ENCODE measurements around the gene E2F3. TPM values are rescaled to one million over a fixed set of nuclear protein-coding genes. Genes with fewer than 3 reads are reported as not detected.
A peak's percentile ranks its signal among the peaks of the same experiment; 100 is the strongest.

Gene E2F3
- total RNA-seq, 2 donors from 2014 or later: 6.7 to 8.8 TPM

DNA sequence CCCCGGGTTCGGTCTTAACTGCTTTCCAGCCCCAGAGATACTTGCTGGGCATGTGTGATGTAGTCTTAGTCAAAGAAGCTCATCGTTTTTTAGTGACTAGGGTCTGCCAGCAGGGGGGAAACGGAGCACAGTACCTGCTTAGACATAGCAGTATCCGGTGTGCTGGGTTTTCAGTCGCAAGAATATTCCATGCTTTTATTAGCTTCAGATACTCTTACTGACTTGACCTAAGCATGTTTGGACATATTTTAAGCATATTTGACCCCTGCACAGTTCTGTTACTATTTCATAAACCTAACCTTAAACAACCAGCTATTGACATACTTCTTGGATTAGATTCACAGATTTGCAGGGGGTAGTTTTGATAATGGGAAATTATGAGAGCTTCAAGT is 3.0 kb downstream of the E2F3 start:
- ATAC-seq: peak; percentile 34

DNA sequence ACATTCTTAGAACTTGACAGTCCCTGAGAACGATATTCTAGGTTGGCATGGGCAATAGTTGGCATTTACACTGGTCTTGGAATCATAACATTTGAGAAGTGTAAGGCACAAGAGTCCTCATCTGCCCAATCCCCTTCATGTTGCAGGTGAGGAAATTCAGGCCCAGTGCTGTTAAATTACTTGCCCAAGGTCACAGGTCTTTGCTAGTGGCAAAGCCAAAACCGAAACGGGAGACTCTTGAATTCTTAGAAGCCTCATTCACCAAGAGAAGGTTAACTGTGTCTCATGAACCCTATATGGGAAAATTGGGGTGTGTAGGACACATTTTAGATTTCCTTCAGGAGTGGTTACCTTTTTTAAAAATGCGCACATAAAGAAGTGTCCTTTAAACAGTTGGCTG is 7.2 kb downstream of the E2F3 start:
- H3K4me3 Mint-ChIP-seq: no peak overlapping the region
- peak overlapping the region; percentile 88 for H3K27ac Mint-ChIP-seq
- H3K27me3 Mint-ChIP-seq: no peaks in the 10 kb centered on the region
- H3K36me3 Mint-ChIP-seq (ENCODE audit: low read depth): no peaks in the 10 kb centered on the region
- peaks cover 36% of the 10 kb centered on the region for H3K4me1 Mint-ChIP-seq
- no peak for ATAC-seq
- DNase-seq: no peak
- no peaks in the 10 kb centered on the region for H3K9me3 ChIP-seq (ENCODE audit: control insufficient read depth, low read length, poor library complexity, severe bottlenecking)

More for the DNA sequence above, 3.0 kb downstream of the E2F3 start:
- Mint-ChIP-seq H3K4me3 (peak overlapping the region; percentile 95), H3K27me3 (no peaks in the 10 kb centered on the region), H3K27ac (peak overlapping the region; percentile 93), H3K36me3 (ENCODE audit: low read depth) (no peaks in the 10 kb centered on the region), H3K4me1 (peaks cover 33% of the 10 kb centered on the region)
- no peaks in the 10 kb centered on the region for H3K9me3 ChIP-seq (ENCODE audit: control insufficient read depth, low read length, poor library complexity, severe bottlenecking)
- peak; percentile 41 to 53 (median 42) for DNase-seq

DNA sequence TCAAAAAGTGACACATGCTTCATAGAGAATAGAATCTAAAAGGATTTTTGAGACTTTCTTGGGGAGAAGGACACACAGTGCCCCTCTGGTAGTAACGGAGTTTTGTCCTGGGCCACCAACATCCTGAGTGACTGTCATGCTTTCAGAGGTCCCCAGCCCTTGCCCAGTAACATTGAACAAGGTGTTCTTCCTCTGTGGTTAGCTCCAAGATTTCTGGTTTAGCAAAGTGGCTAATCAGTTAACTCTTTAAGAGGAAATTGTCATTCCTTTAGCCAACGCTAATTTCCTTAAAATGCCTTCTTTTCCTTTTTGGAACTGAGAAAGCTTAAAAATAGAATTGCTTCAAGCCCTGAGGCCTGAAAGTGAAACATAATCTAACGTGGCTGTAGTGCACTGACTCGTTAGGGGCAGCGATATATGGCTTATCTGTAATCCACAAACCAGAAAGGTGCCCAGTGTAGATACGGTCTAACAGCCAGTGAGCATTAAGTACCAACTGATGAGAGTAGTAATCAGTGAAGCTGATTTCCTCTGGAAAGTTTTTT is 7.8 kb downstream of the E2F3 start:
- no peak for DNase-seq
- peaks cover 33% of the 10 kb centered on the region for H3K4me1 Mint-ChIP-seq
- no peaks in the 10 kb centered on the region for H3K36me3 Mint-ChIP-seq (ENCODE audit: low read depth)
- H3K4me3 Mint-ChIP-seq: peak overlapping the region; percentile 77
- H3K27me3 Mint-ChIP-seq: no peaks in the 10 kb centered on the region
- peak overlapping the region; percentile 88 for H3K27ac Mint-ChIP-seq
- H3K9me3 ChIP-seq (ENCODE audit: control insufficient read depth, low read length, poor library complexity, severe bottlenecking): no peaks in the 10 kb centered on the region
- ATAC-seq: peak; percentile 70

DNA sequence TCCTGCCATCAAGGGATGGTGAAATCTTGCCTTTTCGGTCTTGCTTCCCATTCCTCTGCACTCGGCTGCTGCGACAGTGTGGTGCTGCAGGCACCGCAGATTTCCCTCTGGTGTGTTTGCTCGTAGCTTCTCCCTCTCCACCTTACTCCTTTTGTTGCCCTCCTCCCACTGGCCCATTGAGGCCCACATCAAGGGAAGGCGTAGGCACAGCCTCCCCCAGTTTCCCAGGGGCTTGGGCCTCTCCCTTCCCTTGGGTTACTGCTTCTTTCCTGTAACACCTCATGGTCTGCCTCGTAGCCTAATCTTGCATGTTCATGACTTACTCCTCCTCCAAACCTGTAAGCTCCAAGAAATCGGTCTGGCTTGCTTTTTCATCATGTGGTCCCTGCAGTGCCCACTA is 9.9 kb downstream of the E2F3 start:
- H3K27ac Mint-ChIP-seq: peak overlapping the region; percentile 80
- H3K4me1 Mint-ChIP-seq: peaks cover 47% of the 10 kb centered on the region
- DNase-seq: no peak
- ATAC-seq: no peak
- no peaks in the 10 kb centered on the region for H3K36me3 Mint-ChIP-seq (ENCODE audit: low read depth)
- H3K27me3 Mint-ChIP-seq: no peaks in the 10 kb centered on the region
- no peaks in the 10 kb centered on the region for H3K9me3 ChIP-seq (ENCODE audit: control insufficient read depth, low read length, poor library complexity, severe bottlenecking)
- peak overlapping the region; percentile 25 for H3K4me3 Mint-ChIP-seq

DNA sequence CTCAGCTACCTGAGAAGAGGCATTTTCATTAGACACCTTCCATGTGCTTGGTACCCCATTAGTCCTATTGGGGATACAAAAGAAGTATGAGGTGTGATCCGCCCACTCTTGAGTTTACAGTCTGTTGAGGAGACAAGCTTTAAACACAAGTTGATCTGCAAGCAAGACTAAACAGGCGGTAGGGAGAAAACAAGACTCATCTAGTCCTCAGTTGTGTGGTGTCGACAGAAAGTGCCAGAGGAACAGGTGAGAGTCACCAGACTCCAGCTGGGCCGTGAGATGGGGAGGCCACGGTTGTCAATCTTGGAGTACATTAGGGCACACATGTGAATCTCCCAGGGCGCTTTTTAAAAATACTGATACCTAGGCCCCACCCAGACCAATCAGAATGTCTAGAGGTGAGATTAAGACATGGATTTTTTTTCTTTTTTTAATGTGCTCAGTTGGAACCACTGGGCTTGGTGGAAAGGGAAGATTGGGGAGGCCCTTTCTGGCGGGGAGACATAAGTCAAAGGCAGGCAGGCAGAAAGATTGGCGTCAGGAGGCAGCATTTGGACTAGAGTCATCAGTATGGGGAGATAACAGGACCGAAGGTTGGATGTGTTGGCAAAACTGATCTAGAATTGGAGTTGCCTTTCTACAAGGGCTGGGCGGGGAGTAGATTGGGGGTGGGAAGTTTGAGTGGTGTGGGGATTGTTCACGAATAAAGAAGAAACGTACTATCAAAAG is 10.4 kb downstream of the E2F3 start:
- ATAC-seq (no peak), DNase-seq (no peak)
- no peaks in the 10 kb centered on the region for H3K9me3 ChIP-seq (ENCODE audit: control insufficient read depth, low read length, poor library complexity, severe bottlenecking)
- Mint-ChIP-seq H3K27ac (peak overlapping the region; percentile 80), H3K36me3 (ENCODE audit: low read depth) (no peaks in the 10 kb centered on the region), H3K4me3 (peak overlapping the region; percentile 25), H3K4me1 (peaks cover 47% of the 10 kb centered on the region), H3K27me3 (no peaks in the 10 kb centered on the region)

DNA sequence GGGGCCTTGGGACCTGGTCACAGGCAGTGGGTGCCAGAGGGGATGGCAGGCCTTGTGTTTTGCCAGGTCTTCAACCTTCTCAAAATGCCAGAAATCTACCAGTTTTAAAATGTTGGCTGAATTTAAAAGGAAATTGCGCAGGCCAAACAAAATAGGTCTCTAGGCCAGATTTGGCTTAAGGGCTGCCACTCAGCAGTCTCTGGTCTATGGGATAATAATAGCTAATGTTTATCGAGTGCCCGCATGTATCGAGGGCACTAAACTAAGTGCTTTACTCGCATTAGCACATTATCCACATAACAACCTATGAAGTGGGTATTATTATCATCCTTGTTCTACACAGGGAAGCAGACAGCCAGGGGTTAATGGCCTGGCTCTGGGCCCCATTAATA is 11.0 kb downstream of the E2F3 start:
- Mint-ChIP-seq H3K27me3 (no peaks in the 10 kb centered on the region), H3K36me3 (ENCODE audit: low read depth) (no peaks in the 10 kb centered on the region), H3K4me1 (peaks cover 44% of the 10 kb centered on the region), H3K27ac (no peak overlapping the region), H3K4me3 (no peak overlapping the region)
- ATAC-seq: no peak
- no peaks in the 10 kb centered on the region for H3K9me3 ChIP-seq (ENCODE audit: control insufficient read depth, low read length, poor library complexity, severe bottlenecking)
- no peak for DNase-seq

DNA sequence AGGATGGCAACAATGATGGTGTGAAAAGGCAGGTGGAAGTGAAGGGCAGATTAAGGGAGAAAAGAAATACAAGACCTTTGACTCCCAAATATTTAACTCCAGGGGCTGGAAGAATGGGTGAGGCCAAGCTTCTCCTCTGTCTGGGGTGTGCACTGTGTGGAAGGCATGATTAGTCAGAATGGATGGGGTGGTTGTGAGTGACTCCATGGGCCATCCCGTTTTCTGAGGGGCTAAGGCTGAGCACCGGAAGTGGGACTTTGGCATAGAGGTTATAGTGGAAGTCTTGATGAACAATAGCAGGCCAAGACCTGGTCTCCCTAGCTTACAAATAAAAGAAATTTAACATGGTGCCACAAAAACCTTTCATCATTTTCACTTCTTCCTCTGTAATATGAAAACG is 12.1 kb downstream of the E2F3 start:
- H3K36me3 Mint-ChIP-seq (ENCODE audit: low read depth): no peaks in the 10 kb centered on the region
- H3K4me1 Mint-ChIP-seq: peaks cover 48% of the 10 kb centered on the region
- H3K4me3 Mint-ChIP-seq: no peak overlapping the region
- no peak for DNase-seq
- no peak for ATAC-seq
- no peaks in the 10 kb centered on the region for H3K27me3 Mint-ChIP-seq
- H3K27ac Mint-ChIP-seq: no peak overlapping the region
- no peaks in the 10 kb centered on the region for H3K9me3 ChIP-seq (ENCODE audit: control insufficient read depth, low read length, poor library complexity, severe bottlenecking)

DNA sequence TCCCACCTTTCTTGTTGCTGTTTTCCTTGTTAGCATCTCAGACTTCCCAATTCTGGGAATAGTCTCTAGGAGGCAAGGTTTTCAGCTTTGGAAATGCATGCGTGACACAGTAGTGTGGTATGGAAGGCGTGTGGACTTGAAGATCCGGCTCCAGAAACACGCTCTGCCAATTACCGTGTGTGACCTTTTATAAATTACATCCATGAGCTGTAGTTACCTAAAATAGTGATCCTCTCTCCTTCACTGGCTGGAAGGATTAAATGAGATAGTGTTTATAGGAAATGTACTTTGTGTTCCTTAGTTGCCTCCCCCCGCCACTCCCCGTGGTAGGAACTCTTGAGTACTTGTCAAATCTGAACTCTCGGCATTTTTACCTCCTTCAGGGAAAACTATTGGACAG is 13.0 kb downstream of the E2F3 start:
- Mint-ChIP-seq H3K27ac (no peak overlapping the region), H3K27me3 (no peaks in the 10 kb centered on the region), H3K36me3 (ENCODE audit: low read depth) (no peaks in the 10 kb centered on the region), H3K4me3 (no peak overlapping the region), H3K4me1 (peaks cover 44% of the 10 kb centered on the region)
- ATAC-seq (no peak), DNase-seq (no peak)
- no peaks in the 10 kb centered on the region for H3K9me3 ChIP-seq (ENCODE audit: control insufficient read depth, low read length, poor library complexity, severe bottlenecking)

DNA sequence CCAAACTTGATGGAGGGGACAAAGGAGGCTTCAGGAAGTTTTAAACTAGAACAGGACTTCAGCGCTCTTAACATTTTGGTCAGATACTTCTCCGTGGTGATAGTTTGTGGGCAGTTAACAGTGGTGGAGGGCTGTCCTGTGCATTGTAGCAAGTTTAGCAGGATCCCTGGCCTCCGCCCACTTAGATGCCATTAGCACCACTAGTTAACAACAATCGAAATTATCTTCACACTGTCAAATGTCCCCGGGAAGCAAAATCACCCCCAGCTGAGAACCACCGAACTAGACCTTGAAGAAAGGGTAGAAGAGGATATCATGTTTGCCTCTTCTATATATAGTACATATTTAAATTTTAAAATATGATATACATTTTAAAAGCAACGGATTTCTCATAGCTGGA is 13.6 kb downstream of the E2F3 start:
- H3K9me3 ChIP-seq (ENCODE audit: control insufficient read depth, low read length, poor library complexity, severe bottlenecking): no peaks in the 10 kb centered on the region
- Mint-ChIP-seq H3K4me3 (peak overlapping the region; percentile 5), H3K27ac (no peak overlapping the region), H3K36me3 (ENCODE audit: low read depth) (no peaks in the 10 kb centered on the region), H3K27me3 (no peaks in the 10 kb centered on the region), H3K4me1 (peaks cover 40% of the 10 kb centered on the region)
- DNase-seq (no peak), ATAC-seq (no peak)

DNA sequence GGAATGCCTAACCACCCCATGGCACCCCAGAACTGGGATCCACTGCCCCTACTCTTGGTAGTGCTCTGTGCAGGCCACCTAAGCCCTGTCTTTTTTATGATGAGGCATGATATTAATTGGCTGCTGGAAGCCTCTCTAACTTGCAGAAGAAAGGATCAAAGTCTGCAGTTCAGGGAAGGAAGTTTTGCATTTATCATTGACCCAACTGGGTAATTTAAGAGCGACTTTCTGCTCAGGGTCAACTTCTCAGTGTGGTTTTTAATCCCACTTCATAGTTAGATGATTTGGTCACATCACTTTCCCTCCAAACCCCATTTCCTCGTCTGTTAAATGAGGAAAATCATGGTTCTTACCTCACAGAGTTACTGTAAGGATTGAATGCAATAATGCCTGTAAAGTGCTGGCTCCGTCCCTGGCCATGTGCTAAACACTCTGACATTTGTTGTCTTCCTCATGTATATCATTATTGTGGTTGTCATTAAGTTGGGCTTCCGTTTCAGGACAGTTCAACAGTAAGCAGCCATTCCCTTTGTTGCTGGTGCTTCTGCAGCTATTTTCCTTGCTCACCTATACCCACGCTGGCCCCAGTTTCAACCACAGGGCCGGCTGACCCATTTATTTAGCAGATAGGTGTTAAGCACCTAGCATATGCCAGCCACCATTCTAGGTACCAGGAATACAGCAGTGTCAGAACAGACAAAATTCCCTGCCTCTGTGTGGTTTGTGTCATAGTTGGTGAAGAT is 14.2 kb downstream of the E2F3 start:
- H3K9me3 ChIP-seq (ENCODE audit: control insufficient read depth, low read length, poor library complexity, severe bottlenecking): no peaks in the 10 kb centered on the region
- Mint-ChIP-seq H3K27me3 (no peaks in the 10 kb centered on the region), H3K27ac (peak overlapping the region; percentile 82), H3K4me3 (peak overlapping the region; percentile 9), H3K4me1 (peaks cover 40% of the 10 kb centered on the region), H3K36me3 (ENCODE audit: low read depth) (no peaks in the 10 kb centered on the region)
- peak; percentile 68 for ATAC-seq
- no peak for DNase-seq

DNA sequence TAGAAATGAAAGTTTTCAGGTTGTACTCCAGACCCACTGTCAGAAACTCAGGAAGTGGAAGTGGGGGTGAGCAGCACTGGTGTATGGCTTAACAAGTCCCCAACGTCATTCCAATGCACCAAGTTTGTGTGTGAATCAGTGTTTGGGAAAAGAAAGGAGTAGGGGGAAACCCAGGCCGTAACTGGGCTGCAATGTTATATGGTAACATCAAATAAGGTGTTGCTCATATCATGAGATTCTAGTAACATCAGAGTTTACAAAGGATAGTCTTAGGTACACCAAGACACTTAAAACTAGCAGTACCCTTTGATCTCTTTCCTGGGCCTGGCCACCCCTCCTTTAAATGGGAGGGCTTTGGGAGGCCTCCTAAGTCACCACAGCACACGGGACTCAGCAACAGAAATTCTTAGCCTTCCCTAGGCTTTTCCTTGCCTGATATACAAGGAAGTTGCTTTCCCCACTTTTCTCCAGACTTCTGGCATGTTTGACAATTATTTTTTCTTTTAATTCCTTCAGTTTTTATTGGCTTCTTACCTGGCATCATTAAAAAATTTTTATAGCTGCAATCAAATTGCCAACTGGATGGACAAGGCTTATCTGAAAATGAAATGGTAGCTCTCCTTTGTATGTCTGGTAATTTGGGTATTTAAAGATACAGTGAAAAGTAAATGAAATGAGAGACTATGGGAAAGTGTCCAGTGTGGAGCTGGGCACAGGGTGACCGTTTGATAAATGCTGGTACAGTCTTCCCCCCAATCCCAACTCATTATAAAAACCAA is 15.1 kb downstream of the E2F3 start:
- ATAC-seq: peak; percentile 36
- DNase-seq: no peak
- Mint-ChIP-seq H3K4me1 (peaks cover 33% of the 10 kb centered on the region), H3K4me3 (peak overlapping the region; percentile 21), H3K27me3 (no peaks in the 10 kb centered on the region), H3K36me3 (ENCODE audit: low read depth) (no peaks in the 10 kb centered on the region), H3K27ac (peak overlapping the region; percentile 82)
- no peaks in the 10 kb centered on the region for H3K9me3 ChIP-seq (ENCODE audit: control insufficient read depth, low read length, poor library complexity, severe bottlenecking)

DNA sequence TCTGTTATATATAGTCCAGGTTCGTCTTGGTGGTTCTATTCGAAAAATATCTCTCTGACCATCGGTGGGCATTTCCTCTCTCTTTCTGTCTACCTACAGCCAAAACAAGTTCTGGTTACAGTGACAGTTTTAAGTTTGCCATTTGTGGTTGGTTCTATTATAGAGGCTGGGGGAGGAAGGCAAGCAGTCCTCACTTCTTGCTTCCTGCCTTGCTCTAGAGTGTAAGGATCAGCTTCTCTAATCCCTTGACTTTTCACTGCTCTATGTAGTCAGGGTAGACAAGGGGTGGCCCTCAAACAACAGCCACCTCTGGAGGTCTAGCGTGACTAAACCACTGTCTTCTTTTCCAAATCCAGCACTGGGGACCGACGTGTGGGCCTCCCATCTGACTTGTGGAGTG is 16.1 kb downstream of the E2F3 start:
- H3K36me3 Mint-ChIP-seq (ENCODE audit: low read depth): no peaks in the 10 kb centered on the region
- no peak for DNase-seq
- no peak for ATAC-seq
- no peaks in the 10 kb centered on the region for H3K9me3 ChIP-seq (ENCODE audit: control insufficient read depth, low read length, poor library complexity, severe bottlenecking)
- no peak overlapping the region for H3K4me3 Mint-ChIP-seq
- H3K27me3 Mint-ChIP-seq: no peaks in the 10 kb centered on the region
- no peak overlapping the region for H3K27ac Mint-ChIP-seq
- H3K4me1 Mint-ChIP-seq: peaks cover 30% of the 10 kb centered on the region
